Left forelimb (tissue), 1 donor: Measurements from ENCODE around the gene FAM89A.

Experiments
- DNase-seq: peaks from one replicate; pipeline ENCODE4 v3.0.0-alpha.2; 2018; ENCODE audit warnings: low spot score

FAM89A gene

DNA sequence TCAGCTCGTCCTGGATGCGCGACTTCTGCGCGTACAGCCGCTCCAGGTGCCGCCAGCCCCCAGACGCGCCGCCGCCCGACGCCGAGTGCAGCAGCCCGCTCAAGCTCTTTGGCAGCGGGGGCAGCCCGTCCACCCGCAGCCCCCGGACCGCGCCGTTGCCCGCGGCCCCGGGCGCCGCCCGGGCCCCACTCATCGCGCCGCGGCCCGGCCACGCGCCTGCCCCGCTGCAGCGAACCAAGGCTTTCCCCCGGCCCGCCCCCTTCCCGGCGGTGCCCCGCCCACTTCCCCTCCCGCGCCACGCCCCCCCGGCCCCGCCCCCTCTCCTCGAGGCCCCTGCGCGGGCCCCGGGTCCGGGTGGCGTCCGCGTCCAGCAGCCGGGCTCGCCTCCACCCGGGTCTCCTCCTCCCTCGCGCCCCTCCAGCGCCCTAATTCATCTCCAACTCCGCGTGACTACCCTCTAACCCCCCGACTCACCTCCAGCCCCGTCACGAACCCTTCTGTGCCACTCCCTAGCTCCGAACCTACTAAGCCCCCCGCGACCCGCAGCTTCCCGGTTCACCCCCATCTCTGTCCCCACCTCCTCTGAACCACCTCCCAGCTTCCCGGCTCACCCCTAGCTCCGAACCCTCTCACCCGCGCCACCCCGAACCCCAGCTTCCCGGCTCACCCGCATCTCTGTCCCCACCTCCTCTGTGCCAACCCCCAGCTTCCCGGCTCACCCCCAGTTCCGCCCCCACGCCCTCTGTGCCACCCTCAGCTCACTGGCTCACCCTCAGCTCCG is at the start of gene FAM89A:
TSS of gene FAM89A (minus strand) at position 236 of the 781 bp plus-strand sequence. CDS start at position 193, 43 bp downstream.
- peak; percentile 85 for DNase-seq

DNA sequence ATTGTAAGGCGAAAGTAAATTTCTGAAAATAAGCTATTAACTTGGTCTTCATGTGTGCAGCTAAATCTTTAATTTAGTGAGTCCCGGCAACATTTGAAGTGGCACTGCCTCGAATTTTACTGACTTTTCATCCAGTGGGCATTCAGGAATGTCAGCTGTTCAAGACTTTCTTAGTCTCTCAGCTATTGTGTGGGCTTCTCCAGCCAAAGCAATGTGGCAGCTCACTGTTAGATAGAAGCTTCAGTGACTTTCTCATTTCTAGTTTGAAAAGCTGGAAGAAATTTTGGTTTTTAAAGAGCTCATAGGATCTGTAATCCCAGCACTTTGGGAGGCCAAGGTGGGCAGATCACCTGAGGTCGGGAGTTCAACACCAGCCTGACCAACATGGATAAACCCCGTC is 44.3 kb upstream of the FAM89A start:
- no peak for DNase-seq

- DNase-seq: no peak
Observed at GRCh38 chr1:231079163-231079562, 39.1 kb upstream of the FAM89A start.

- no peak for DNase-seq
Observed at GRCh38 chr1:231078250-231078649, 38.2 kb upstream of the FAM89A start.

GRCh38 chr1:231076802-231077201 is 36.7 kb upstream of the FAM89A start:
- no peak for DNase-seq

DNA sequence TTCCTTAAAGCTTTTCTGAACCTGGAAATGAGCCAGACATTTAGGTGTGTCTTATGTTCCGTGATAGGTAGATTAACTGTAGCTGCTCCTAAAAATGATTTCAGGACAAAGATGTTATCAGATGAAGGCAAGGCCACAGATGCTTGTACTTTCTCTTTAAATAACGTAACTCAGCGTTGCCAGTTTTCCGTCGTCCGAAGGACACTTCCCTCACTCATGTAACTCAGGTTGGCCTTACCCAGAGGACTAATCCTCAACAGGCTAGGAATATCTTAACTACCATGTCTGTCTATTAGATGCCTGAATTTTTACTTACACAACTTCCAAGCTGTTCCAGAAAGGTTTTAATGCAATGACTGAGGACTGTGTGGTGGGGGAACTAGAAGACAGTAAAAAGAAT is 35.4 kb upstream of the FAM89A start:
- no peak for DNase-seq

DNA sequence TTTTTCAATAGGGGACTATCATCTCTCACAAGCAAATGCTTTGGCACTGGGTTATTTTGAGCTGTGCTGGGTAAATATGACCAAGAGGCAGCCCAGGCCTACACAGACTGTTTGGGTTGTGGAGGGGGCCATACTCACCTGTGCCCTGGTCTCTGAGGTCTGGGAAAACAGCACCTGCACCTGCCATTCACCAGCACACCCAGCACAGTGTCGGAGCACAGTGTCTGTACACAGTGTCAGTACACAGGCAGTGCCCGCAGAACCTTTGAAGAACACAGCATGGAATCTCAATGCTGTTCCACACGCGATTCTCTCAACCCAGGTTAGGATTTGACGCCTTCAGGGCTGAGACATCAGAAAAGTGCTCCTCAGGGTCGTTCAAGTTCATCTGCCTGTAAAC is 35.0 kb upstream of the FAM89A start:
- DNase-seq: no peak

DNA sequence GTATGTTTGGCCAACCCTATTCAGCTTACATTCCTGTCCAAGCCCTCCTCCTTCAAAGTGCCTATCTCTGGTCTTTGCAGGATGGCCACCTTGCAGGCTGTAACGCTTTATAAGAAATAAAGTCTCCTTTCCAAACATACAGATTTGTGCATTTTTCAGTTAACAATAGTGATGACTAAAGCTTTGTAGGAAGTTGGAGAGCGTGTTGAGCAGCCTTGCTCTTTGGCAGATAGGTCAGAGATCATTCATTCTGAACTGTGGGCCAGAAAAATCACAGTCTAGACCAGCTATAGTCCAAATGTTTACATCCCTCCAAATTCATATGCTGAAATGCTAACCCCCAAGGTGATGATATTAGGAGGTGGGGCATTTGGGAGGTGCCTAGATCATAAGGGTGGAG is 34.0 kb upstream of the FAM89A start:
- no peak for DNase-seq

DNA sequence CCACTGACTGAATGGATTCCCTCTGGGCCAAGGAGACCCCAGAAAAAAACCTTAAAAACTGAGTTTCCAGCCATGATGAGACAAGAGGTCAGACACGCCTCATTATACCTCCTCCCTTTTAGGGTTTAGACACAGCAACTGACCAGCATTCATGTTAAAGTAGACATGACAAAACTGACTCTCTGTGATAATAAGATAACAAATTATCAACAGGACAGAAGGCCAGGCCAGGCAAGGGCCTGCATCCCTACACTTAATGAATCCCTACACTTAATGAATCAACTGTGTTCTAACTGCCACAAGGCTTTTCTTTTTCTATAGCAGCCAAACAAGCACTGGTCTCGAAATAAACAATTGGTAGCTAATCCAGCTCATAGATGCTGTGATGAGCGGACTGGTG is 33.3 kb upstream of the FAM89A start:
- no peak for DNase-seq

DNA sequence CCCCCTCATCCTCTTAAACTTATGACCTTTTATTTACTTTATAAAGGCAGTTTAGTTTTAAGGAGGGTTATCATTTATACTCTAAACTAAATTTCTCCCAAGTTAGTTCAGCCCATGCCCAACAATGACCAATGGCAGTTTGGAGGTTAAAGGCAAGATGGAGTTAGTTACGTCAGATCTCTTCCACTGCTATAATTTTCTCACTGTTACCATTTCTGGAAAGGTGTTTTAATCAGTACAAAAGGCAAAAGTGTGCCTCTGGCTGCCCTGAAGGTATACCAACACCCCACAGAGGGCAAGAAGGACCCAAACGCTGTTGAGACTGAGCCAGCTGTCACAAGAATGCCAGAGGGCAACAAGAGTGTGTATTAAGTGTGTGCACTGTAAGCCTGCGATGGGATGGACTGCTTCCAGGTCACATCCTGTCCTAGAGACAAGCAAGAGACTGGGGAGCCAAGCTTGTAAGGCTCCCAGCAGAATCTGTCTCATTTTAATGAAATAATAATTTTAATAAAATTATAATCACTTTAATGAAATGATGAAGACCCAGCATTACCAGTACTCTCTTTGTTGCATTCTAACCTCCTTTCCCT is 32.5 kb upstream of the FAM89A start:
- DNase-seq: no peak

- no peak for DNase-seq
Observed at GRCh38 chr1:231072041-231072440, 32.0 kb upstream of the FAM89A start.

- DNase-seq: no peak
Observed at GRCh38 chr1:231070758-231071444, 30.8 kb upstream of the FAM89A start.

DNA sequence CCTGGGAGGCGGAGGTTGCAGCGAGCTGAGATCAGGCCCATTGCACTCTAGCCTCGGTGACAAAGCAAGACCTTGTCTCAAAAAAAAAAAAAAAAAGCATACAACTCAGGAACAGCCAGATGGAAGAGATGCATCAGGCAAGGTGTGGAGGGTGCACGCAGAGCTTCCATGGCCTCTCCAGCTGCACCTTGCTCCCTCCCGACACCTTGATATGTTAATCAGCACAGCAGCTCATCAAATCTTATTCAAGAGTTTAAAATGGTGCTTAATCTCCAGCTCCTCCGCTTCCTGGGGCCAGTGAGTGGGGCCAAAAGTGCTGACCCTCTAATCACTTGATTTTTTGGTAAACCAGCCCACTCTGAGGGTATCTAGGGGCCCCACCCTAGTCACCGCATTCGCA is 29.3 kb upstream of the FAM89A start:
- no peak for DNase-seq

- DNase-seq: no peak
Observed at GRCh38 chr1:231068762-231069161, 28.7 kb upstream of the FAM89A start.

DNA sequence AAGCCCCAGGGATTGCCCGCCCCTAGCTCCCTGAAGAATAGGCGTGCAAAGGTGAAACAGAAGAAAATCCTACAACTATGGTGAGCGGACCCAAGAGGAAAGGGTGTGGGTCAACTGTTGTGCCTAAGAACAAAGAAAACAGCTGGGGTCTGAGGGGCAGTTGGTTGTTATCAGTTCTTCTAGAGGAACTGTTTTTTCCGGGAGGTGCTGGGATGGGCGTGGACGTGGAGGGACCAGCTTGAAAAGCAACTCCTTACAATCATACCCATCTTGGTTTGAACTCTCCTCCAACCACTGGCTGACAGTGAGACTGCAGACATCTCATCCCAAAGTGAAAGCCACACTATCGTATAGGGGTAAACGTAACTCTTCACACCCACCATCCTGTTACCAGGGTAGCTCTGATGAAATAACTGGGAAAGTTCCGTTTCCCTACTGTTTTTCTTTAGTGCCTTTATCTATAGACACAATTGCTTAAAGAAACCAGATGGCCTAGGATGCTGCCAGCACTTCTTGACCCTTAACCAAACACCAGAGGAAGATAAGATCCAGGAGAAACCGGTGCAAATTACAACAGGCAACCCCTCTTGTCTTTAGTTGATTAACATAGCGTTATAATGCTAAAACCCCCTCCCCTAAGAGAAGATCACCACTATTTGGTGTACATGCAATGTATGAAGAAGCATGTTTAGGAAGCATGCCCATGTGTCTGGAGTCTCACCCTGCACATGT is 25.6 kb upstream of the FAM89A start:
- DNase-seq: no peak

DNA sequence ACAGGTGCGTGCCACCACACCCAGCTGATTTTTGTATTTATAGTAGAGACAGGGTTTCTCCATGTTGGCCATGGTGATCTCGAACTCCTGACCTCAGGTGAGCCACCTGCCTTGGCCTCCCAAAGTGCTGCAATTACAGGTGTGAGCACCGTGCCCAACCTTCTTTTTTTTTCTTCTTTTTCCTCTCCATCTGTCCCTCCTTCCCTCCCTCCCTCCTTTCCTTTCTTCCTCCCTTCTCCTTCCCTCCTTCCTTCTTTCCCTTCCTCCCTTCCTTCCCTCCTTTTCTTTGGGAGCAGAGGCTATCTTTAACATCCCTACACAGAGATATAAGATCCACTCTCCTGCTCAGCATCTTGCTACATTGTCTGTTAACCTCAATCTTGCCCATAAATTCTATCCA is 24.4 kb upstream of the FAM89A start:
- no peak for DNase-seq

- no peak for DNase-seq
Observed at GRCh38 chr1:231063331-231063730, 23.3 kb upstream of the FAM89A start.

GRCh38 chr1:231062500-231063270 is 22.6 kb upstream of the FAM89A start:
- no peak for DNase-seq

DNA sequence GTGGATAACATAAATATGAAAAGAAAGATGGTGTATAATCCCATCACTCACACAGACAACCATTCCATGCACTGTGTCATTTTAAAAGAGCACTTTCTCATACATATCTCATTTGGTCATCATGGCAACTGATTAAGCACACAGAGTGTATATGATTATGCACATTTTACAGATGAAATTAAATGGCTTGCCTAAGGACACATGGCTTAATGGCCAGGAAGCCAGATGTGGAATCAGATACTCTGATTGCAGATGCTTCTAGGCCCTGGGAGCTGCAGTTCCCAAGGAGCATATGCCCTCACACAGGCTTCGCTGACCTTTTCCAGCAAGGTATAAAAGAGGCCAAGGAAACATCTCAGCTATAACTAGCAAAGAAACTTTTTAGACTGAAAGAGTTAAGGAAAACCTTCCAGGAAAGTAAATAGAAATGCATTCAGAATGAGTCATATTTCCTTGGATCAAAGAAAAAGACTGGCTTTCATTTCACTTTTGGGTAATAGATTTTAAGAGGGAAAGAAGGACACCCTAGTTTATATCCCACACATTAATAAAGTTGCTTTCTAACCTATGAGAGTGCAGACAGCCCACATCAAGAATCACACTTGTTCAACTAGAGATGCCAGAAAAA is 19.6 kb upstream of the FAM89A start:
- DNase-seq: no peak

GRCh38 chr1:231058416-231059109 is 18.5 kb upstream of the FAM89A start:
- DNase-seq: no peak

DNA sequence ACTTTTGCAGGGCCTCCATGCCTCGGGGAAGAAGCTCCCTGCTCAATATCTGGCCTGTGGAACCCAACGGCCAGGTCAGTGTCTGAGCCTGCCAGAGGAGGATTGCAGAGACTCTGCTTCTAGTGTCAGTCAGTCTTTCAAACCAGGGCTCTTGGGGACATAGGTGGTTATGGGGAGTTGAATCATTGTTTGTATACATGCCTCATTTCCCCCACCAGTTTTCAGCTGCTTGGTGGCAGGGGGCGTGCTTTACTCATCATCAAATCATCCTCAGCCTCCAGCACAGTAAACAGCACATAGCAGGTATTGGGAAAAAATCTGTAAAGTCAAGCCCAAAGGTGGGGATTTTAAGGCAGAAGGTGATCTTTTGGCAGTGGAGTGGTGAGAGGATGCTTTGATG is 17.4 kb upstream of the FAM89A start:
- no peak for DNase-seq
